ENCODE results near the gene RBM10.
"Not testable (repeated sequence)": the region's sequence is repeated elsewhere in the genome, so short reads cannot be mapped to it uniquely, and the experiment has no call there.

The RBM10 gene, protein sequence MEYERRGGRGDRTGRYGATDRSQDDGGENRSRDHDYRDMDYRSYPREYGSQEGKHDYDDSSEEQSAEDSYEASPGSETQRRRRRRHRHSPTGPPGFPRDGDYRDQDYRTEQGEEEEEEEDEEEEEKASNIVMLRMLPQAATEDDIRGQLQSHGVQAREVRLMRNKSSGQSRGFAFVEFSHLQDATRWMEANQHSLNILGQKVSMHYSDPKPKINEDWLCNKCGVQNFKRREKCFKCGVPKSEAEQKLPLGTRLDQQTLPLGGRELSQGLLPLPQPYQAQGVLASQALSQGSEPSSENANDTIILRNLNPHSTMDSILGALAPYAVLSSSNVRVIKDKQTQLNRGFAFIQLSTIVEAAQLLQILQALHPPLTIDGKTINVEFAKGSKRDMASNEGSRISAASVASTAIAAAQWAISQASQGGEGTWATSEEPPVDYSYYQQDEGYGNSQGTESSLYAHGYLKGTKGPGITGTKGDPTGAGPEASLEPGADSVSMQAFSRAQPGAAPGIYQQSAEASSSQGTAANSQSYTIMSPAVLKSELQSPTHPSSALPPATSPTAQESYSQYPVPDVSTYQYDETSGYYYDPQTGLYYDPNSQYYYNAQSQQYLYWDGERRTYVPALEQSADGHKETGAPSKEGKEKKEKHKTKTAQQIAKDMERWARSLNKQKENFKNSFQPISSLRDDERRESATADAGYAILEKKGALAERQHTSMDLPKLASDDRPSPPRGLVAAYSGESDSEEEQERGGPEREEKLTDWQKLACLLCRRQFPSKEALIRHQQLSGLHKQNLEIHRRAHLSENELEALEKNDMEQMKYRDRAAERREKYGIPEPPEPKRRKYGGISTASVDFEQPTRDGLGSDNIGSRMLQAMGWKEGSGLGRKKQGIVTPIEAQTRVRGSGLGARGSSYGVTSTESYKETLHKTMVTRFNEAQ

DNA sequence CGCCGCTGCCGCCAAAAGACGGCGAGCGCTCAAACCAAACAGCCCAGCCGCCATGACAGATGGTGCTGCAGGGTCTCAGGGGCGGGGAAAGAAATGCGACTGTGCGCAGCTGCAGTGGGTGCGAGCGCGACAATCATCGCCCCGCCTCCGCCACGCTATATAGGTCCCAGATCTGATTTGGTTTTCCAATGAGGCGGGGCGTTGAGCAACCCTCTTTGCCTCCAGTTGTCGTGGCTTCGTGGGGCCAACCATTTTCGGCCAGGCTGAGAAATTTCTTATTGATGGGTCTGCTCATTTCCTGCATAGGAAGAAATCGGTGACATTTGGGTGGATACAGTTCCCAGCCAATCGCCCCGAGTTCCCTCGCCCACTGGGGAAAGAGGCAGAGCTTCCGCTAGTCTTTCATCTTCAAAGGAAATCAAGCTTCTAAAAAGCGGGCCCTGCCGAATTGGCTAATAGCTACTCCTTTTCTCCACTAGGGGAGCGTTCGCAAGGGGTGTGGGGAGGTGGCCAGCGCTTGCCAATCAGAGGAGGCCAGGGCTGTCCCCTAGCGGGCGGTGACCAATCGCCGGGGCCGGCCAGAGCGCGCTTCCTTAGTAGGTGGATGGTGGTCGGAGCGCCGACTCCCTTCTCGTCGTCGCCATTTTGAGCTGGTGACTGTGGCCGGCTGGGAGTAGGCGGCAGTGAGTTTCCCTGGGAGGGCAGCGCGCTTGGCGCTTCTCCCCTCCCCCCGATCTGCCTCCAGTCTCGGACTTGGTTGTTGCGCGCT is at the start of gene RBM10, which contains the start of gene NDUFB11:
Gene RBM10 (plus strand): TSS at position 596 of the 769 bp plus-strand sequence. CDS start 2,261 bp downstream, outside the sequence.
Gene NDUFB11 (minus strand): TSS at position 77 of the 769 bp plus-strand sequence. CDS start 23 bp downstream, at position 54.
- peak; percentile 95 for DNase-seq

DNA sequence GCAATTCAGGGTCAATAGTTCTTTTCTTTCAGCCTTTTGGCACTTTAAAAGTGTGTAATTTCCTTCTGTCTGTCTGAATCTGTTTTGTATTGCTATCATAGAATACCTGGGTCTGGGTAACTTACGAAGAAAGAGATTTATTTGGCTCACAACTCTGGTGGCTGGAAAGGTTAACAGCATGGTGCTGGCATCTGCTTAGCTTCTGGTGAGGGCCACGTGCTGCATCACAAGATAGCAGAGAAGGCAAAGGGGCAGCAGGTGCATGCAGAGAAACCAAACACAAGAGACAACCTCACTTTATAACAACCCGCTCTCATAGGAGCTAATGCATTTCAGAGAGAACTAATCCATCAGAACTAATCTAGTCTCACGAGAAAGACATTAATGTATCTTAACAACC is 48.0 kb upstream of the RBM10 start:
- DNase-seq, result no peak

DNA sequence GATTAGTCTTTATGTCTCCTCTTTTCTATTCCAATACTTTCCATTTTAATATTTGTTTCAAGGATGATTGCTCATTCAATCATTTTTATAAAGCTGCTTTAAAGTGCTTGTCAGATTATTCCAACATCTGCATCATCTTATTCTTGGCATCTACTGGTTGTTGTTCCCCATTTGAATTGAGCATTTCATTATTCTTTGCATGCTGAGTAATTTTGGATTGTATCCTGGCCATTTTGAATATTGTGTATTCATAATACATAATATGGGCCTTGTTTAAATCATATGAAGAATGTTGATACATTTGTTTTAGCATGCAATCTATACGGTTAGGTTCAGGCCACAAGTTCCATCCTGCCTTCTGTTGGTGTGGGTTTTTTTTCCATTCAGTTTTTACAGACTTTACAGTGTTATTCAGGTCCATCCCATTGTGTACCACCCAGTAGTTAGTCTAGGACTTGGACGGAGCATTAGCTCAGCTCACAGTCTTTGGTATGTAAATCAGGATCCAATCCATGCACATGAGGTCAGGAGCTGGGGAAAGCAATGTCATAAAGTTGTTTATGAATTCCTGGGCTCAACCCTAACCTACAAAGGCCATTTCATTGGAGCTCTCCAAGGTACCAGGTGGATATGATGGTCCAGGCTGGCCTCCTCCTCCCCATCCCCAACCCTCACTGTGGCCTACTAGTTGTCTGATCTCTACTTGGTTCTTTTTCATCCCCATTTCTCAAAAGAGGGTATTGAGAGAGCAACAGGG is 46.5 kb upstream of the RBM10 start:
- DNase-seq, result no peak

- no peak for DNase-seq
Observed at GRCh38 chrX:47101206-47101605, 43.8 kb upstream of the RBM10 start.

DNA sequence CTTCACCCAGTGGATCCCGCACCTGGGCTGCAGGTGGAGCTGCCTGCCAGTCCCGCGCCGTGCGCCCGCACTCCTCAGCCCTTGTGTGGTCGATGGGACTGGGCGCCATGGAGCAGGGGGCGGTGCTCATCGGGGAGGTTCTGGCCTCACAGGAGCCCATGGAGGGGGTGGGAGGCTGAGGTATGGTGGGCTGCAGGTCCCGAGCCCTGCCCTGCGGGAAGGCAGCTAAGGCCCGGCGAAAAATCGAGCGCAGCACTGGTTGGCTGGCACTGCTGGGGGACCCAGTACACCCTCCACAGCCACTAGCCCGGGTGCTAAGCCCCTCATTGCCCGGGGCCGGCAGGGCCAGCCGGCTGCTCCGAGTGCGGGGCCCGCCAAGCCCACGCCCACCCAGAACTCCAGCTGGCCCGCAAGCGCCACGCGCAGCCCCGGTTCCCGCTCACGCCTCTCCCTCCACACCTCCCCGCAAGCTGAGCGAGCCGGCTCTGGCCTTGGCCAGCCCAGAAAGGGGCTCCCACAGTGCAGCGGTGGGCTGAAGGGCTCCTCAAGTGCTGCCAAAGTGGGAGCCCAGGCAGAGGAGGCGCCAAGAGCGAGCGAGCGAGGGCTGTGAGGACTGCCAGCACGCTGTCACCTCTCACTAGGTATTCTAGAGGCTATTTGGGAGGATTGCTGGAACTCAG is 33.9 kb upstream of the RBM10 start:
- not testable (repeated sequence) for DNase-seq

DNA sequence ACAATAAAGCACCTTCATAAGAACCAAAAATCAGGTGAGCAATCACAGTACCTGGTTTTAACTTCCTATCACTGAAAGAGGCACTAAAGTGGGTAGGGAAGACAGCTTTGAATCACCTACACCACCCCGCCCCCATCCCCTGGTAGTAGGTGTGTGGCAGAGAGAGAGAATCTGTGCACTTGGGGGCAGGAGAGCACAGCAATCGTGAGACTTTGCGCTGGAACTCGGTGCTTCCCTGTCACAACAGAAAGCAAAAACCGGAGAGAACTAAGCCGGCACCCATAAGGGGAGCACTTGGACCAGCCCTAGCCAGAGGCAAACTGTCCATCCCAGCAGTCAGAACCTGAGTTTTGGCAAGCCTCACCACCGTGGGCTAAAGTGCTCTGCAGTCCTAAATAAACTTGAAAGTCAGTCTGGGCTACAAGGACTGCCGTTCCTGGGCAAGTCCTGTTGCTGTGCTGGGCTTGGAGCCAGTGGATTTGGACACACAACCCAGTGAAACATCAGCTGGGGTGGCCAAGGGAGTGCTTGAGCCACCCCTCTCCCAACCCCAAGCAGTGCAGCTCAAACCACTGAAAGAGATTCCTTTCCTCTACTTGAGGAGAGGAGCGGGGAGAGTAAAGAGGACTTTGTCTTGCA is 32.6 kb upstream of the RBM10 start:
- DNase-seq, result no peak

GRCh38 chrX:47116551-47117110 is 28.4 kb upstream of the RBM10 start:
- not testable (repeated sequence) for DNase-seq

DNA sequence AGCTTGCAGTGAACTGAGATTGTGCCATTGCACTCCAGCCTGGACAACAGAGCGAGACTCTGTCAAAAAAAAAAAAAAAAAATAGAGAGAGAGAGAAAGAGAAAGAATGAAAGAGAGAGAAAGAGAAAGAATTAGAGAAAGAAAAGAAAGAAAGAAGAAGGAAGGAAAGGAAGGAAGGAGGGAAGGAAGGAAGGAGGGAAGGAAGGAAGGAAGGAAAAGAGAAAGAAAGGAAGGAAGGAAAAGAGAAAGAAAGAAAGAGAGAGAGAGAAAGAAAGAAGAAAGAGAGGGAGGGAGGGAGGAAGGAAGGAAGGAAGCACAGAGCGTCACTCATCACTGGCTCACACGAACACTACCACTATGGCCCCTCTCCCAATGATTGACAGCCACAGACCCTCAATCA is 20.6 kb upstream of the RBM10 start:
- DNase-seq, result not testable (repeated sequence)

- DNase-seq, result peak; percentile 93
Observed at GRCh38 chrX:47129157-47129898, 15.7 kb upstream of the RBM10 start.

DNA sequence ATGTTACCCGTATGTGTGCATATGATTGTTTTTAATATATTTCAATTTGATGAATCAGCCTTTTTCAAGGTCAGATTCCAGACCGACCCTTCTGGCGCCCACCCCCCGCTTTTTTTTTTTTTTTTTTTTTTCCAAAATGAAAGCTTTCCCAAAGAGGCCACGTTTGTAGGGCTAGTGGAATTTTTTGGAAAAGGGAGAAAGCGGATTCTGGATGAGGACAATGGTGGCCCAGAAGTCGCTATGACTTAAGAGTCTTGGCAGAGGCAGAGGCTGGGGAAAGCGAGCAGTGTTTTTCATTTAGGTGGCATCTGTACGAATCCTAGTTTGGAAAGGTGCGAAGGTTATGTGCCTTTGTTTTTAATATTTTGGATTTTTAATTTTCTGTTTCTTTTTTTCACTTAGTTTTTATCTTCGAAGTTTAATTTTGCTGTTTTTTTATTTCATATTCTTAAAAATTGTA is 15.1 kb upstream of the RBM10 start:
- no peak for DNase-seq

- no peak for DNase-seq
Observed at GRCh38 chrX:47133493-47133892, 11.5 kb upstream of the RBM10 start.

DNA sequence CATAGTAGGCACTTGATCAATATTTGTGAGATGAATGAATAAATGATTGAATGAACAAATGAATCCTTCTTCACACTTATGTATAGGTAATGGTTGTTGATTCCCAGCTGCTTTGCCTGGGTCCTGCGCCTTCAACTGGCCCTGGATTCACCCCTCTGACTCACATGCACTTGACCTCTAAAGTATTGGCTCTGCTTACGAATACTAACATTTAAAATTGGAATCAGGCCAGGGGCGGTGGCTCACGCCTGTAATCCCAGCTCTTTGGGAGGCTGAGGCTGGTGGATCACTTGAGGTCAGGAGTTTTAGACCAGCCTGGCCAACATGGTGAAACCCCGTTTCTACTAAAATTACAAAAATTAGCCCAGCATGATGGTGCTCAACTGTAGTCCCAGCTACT is 9.4 kb upstream of the RBM10 start:
- DNase-seq, result not testable (repeated sequence)

GRCh38 chrX:47138171-47138570 is 6.8 kb upstream of the RBM10 start:
- DNase-seq, result no peak

DNA sequence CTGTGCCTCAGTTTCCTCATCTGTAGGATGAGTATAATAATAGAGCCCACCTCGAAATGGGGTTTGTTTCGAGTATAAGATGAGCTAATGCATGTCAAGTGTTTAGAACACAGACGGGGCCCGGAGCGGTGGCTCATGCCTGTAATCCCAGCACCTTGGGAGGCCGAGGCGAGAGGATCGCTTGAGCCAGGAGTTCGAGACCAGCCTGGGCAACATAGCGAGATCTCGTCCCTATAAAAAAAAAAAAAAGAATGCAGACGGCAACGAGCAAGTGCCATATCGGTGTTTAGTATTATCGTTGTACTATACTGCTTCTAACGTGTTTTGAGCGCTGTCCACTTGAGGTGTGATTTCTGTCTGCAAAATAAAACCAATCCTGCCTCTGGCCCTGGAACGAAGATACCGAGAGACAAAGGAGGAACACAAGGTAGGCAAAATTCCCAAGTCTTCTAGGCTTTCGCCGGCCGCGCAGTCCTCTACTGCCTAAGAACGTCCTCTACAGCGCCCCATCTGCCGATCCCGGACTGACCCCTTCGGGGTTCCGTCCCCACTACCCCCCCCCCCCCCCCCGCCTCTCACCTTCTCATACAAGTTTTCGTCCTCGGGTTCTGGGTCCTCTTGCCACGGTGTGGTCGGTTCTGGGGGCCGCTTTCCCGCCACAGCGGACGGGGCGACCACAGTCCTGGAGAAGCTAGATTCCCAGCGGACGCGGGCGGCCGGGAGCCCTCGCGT is 961 bp upstream of the RBM10 start:
- DNase-seq, result no peak

- no peak for DNase-seq
Observed at GRCh38 chrX:47145395-47146120, 537 bp downstream of the RBM10 start.

DNA sequence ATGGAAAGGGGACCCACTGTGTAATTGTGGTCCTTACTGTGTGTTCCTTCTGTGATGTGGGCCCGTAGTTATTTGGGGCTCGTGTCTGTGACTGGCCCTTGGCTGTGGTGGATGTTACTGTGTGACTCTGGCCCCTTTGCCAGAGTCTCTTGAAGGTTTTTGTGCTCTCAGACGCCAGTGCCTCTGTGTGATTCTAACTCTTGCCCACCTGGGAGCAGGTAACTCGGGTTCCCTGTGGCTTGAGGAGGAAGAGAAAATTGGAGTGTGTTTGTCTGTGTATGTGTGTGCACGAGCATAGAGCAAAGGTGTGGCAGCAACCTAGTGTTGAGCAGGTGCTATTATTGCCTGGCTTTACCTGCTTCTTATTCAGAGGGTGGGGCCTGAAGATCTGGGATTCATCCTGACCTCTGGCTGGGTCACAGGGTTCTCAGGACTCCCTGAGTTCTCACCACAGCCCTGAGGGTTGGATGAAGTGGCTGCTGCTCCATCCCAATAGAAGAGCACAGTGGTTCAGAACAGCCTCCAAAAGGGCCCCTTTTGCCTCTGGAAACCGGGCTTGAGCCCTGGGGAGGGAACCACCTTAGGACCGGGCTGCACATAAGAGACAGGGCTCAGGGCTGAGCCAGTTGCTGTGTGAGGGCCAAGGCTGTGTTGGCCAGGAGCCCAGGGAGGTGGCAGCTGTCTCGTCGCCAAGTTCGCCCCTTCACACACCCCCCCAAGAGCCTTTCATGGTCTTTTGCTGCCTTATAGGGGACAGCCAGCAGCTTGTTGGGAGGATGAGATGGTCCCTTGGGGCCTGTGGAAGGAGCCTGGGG is 1.3 kb downstream of the RBM10 start:
- DNase-seq, result no peak

Data from activated CD4-positive, alpha-beta T cell treated with anti-CD3 and anti-CD28 coated beads, Interleukin-10, Interleukin-2, amounts not matched to agents 100 ng/mL and 50 ng/mL, durations not matched to agents 16 hours and 8 hours (primary cell).